A549 (cell line): Measurements from ENCODE around the gene DCN.

Experiments used
- CEBPB ChIP-seq, 2 experiments: fragments of >200 bp in 1 of 2; sonication (Bioruptor Twin) in 1 of 2; formaldehyde crosslinking in 1 of 2; IDR thresholded peaks; 2 replicates each; pipeline ENCODE4 v1.6.1; 2012 to 2016
- MAZ ChIP-seq: fragments of 150-350 bp; IDR thresholded peaks from 2 replicates; pipeline ENCODE4 v1.6.1; 2014; ENCODE audit warnings: antibody characterized with exemption, low read depth, low read length, borderline replicate concordance
- TF ChIP-seq, protein P1 (sequence below): fragments of >200 bp; sonication (Bioruptor Twin); formaldehyde crosslinking; IDR thresholded peaks from 3 replicates; pipeline ENCODE4 v1.5.1; 2016

DNA sequence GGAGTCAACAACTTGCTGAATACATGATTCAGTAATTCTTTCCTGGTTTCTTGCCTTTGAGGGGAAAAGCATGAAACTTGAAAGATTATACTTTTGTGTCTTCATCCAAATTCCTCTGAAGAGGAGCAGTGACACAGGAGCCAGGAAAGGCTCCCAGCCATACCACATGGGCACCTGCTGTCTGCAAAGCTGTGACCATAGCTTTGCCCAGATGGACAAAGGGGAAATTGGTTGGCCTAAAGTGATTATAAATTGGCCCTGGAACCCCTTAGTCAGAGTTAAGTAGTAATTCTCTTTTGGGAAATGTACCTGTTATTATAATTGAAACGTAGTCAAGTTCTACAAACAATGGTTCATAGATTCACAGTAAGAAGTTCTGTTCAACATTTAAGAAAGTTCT lies 44.3 kb upstream of the DCN start:
- TF ChIP-seq MAZ (no peak), CEBPB (IDR thresholded peaks at IDR 0.05) (no peak)
- TF ChIP-seq, protein P1, sequence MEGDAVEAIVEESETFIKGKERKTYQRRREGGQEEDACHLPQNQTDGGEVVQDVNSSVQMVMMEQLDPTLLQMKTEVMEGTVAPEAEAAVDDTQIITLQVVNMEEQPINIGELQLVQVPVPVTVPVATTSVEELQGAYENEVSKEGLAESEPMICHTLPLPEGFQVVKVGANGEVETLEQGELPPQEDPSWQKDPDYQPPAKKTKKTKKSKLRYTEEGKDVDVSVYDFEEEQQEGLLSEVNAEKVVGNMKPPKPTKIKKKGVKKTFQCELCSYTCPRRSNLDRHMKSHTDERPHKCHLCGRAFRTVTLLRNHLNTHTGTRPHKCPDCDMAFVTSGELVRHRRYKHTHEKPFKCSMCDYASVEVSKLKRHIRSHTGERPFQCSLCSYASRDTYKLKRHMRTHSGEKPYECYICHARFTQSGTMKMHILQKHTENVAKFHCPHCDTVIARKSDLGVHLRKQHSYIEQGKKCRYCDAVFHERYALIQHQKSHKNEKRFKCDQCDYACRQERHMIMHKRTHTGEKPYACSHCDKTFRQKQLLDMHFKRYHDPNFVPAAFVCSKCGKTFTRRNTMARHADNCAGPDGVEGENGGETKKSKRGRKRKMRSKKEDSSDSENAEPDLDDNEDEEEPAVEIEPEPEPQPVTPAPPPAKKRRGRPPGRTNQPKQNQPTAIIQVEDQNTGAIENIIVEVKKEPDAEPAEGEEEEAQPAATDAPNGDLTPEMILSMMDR = no peak
